K562 (cell line): ENCODE measurements around the gene ELF1. TPM values are rescaled to one million over a fixed set of nuclear protein-coding genes. Genes with fewer than 3 reads are reported as not detected.

Experiments
- ATAC-seq: fragments of 200-7000 bp; cut with Tn5 transposase; 3 replicates; pipeline ENCODE4 v1.9.1; 2020; ENCODE audit warnings: moderate library complexity
- BruUV-seq: library from RNA; stranded (reverse); fragments of 400-500 nt; replicated peaks from 2 replicates; lab custom pipeline; 2021; lab: Mats Ljungman, UMichigan
- CTCF ChIA-PET: fragments of 300-600 bp; formaldehyde crosslinking; extraction: SDS; loops from one replicate; lab custom pipeline; 2021; ENCODE audit warnings: low intra/inter-chr PET ratio; lab: Yijun Ruan, JAX
- POLR2A ChIA-PET: fragments of 300-600, 350-650 bp; sonication (Branson Sonifier 250); formaldehyde crosslinking; extraction: SDS; loops from one replicate; lab custom pipeline; 2021; ENCODE audit warnings: antibody characterized with exemption, inconsistent platforms; lab: Yijun Ruan, JAX
- DNase-seq, 4 experiments: peaks; one replicate each; pipeline versions ENCODE4 v3.0.0 to v3.0.0-alpha.2; 2011 to 2018; ENCODE audit warnings: low spot score in 3 of 4, mixed read lengths in 3 of 4; ENCODE audit errors: extremely low read depth in 1 of 4
- FAIRE-seq: peaks from 2 replicates; lab custom pipeline; 2011; peaks lifted over from hg19 to GRCh38; lab: Jason Lieb, UNC
- H2AFZ ChIP-seq: 2 replicates; pipeline ENCODE4 v1.6.0; 2011; ENCODE audit warnings: low read depth, low read length, control low read depth, inconsistent platforms
- H3K27ac ChIP-seq: fragments of 200-600 bp; 3 replicates; pipeline ENCODE4 v1.8.0; 2011; ENCODE audit warnings: low read depth, mild to moderate bottlenecking, control low read depth, inconsistent platforms, low read length, moderate library complexity, mixed read lengths; ENCODE audit errors: extremely low read depth
- H3K27me3 ChIP-seq, 2 experiments: fragments of 300-600 bp in 1 of 2; 2 replicates in 1 of 2; 3 replicates in 1 of 2; pipeline versions ENCODE4 v1.6.0 to v1.8.0; 2011; ENCODE audit warnings: inconsistent platforms in 2 of 2, low read length in 2 of 2, mild to moderate bottlenecking in 1 of 2, mixed read lengths in 1 of 2, moderate library complexity in 1 of 2; ENCODE audit not compliant: control insufficient read depth in 2 of 2, insufficient read depth in 2 of 2
- H3K36me3 ChIP-seq: fragments of 300-600 bp; 3 replicates; pipeline ENCODE4 v1.8.0; 2011; ENCODE audit warnings: mild to moderate bottlenecking, low read length, inconsistent platforms; ENCODE audit not compliant: control insufficient read depth, insufficient read depth
- H3K4me1 ChIP-seq, 2 experiments: fragments of 200-600 bp in 1 of 2; replicated peaks in 1 of 2; 2 replicates in 1 of 2; 3 replicates in 1 of 2; pipeline versions ENCODE4 v1.5.1 to v1.8.0; 2011; ENCODE audit warnings: inconsistent platforms in 2 of 2, low read length in 2 of 2, mild to moderate bottlenecking in 1 of 2, mixed read lengths in 1 of 2, moderate library complexity in 1 of 2; ENCODE audit not compliant: control insufficient read depth in 2 of 2, insufficient read depth in 2 of 2
- H3K4me2 ChIP-seq: 2 replicates; pipeline ENCODE4 v1.6.1; 2011; ENCODE audit warnings: low read length, control low read depth, inconsistent platforms, mixed read lengths; ENCODE audit not compliant: insufficient read depth
- H3K4me3 ChIP-seq: fragments of 200-600 bp; sonication (generic), shearing (Covaris generic); 2 replicates; pipeline ENCODE4 v1.5.1; 2016; ENCODE audit warnings: control low read depth, inconsistent platforms
- H3K79me2 ChIP-seq: fragments of 200-600 bp; 3 replicates; pipeline ENCODE4 v1.8.0; 2011; ENCODE audit warnings: low read length, inconsistent platforms; ENCODE audit not compliant: control insufficient read depth, insufficient read depth
- H3K9ac ChIP-seq, 2 experiments: 2 replicates each; pipeline versions ENCODE4 v1.6.0 to v1.6.1; 2011; ENCODE audit warnings: low read depth in 2 of 2, low read length in 2 of 2, control low read depth in 1 of 2, inconsistent platforms in 1 of 2, mild to moderate bottlenecking in 1 of 2, mixed read lengths in 1 of 2; ENCODE audit not compliant: insufficient read depth in 1 of 2
- H3K9me1 ChIP-seq: one replicate; pipeline ENCODE4 v1.6.0; 2011; ENCODE audit warnings: inconsistent platforms, mild to moderate bottlenecking, low read length, moderate library complexity; ENCODE audit not compliant: control insufficient read depth, insufficient read depth
- H3K9me3 ChIP-seq: replicated peaks from 2 replicates; pipeline ENCODE4 v1.5.1; 2011; ENCODE audit warnings: low read depth, low read length, inconsistent platforms; ENCODE audit not compliant: control insufficient read depth, insufficient read depth
- H4K20me1 ChIP-seq: replicated peaks from 2 replicates; pipeline ENCODE4 v1.6.1; 2011; ENCODE audit warnings: low read length, inconsistent platforms, mixed read lengths; ENCODE audit not compliant: control insufficient read depth, insufficient read depth
- ESRRA ChIP-seq: fragments of 450-650 bp; IDR thresholded peaks from 2 replicates; pipeline ENCODE4 v1.6.1; 2014; ENCODE audit warnings: low read depth, mild to moderate bottlenecking, moderate library complexity, borderline replicate concordance
- ETS2 ChIP-seq: IDR thresholded peaks from 2 replicates; pipeline ENCODE4 v1.6.1; 2016; ENCODE audit warnings: borderline replicate concordance, missing genetic modification characterization, mild to moderate bottlenecking, moderate library complexity, missing compliant biosample characterization; ENCODE audit not compliant: poor library complexity, severe bottlenecking
- MAFG ChIP-seq: fragments of 450-650 bp; conservative IDR thresholded peaks from 2 replicates; pipeline ENCODE4 v1.6.1; 2016; ENCODE audit warnings: missing genetic modification characterization, missing compliant biosample characterization
- MAZ ChIP-seq, 2 experiments: fragments of 450-650 bp in 1 of 2; sonication (generic) in 1 of 2; formaldehyde crosslinking; IDR thresholded peaks in 1 of 2; conservative IDR thresholded peaks in 1 of 2; 2 replicates each; pipeline versions ENCODE4 v1.4.0 to v1.5.0; 2020; ENCODE audit warnings: mild to moderate bottlenecking in 1 of 2, missing genetic modification reagents in 1 of 2
- NR1H2 ChIP-seq: sonication (generic); formaldehyde crosslinking; IDR thresholded peaks from 2 replicates; pipeline ENCODE4 v1.4.0; 2020; ENCODE audit warnings: mild to moderate bottlenecking, missing genetic modification reagents
- PHB ChIP-seq: fragments of 250-450 bp; sonication (Bioruptor Pico); IDR thresholded peaks from 2 replicates; pipeline ENCODE4 v1.5.0; 2021
- PHB2 ChIP-seq: fragments of 450-650 bp; IDR thresholded peaks from 2 replicates; pipeline ENCODE4 v1.6.1; 2017; ENCODE audit warnings: low read depth
- PHF20 ChIP-seq: fragments of 450-650 bp; IDR thresholded peaks from 2 replicates; pipeline ENCODE4 v1.6.1; 2018; ENCODE audit not compliant: partially characterized antibody
- TCF7 ChIP-seq: sonication (generic); IDR thresholded peaks from 2 replicates; pipeline ENCODE4 v1.6.1; 2016; ENCODE audit warnings: antibody characterized with exemption, borderline replicate concordance
- YY1 ChIP-seq, 3 experiments: IDR thresholded peaks; 2 replicates each; pipeline ENCODE4 v1.6.1; 2011; ENCODE audit warnings: low read length in 2 of 3, mild to moderate bottlenecking in 2 of 3, moderate library complexity in 2 of 3, borderline replicate concordance in 1 of 3, control low read depth in 1 of 3, low read depth in 1 of 3; ENCODE audit not compliant: insufficient read depth in 3 of 3, insufficient replicate concordance in 2 of 3, control insufficient read depth in 1 of 3, insufficient read length in 1 of 3; ENCODE audit errors: extremely low read depth in 1 of 3
- ZNF695 ChIP-seq: fragments of 450-650 bp; formaldehyde crosslinking; IDR thresholded peaks from 2 replicates; pipeline ENCODE4 v1.4.0; 2020; ENCODE audit warnings: mild to moderate bottlenecking, moderate library complexity
- ZNF77 ChIP-seq: fragments of 250-450 bp; sonication (Bioruptor Pico); IDR thresholded peaks from 2 replicates; pipeline ENCODE4 v1.5.0; 2020
- WGBS: fragments of 100-300 bp; shearing (Covaris generic); methylation state at CpG from one replicate; pipeline ENCODE4 v1.1.6; 2016; ENCODE audit warnings: low coverage, mixed read lengths; ENCODE audit not compliant: insufficient coverage; ENCODE audit errors: missing lambda C conversion rate; 5-methylcytosine and 5-hydroxymethylcytosine counted together
- in situ Hi-C: fragments of 300-500 bp; cut with MboI; formaldehyde crosslinking; loops from 4 replicates; pipeline ENCODE4 v1.15.0; 2018; ENCODE audit warnings: inconsistent platforms, mixed read lengths
- intact Hi-C: fragments of 100-400 bp; cut with micrococcal nuclease; formaldehyde crosslinking; loops from 2 replicates; pipeline ENCODE4 v1.14.2; 2022
- polyA plus RNA-seq, 8 experiments: library from polyadenylated mRNA; depleted of rRNA in 4 of 8; stranded (reverse) in 5 of 8; unstranded in 3 of 8; fragments of >200 nt; fragmentation: Nextera tagmentation in 2 of 8; fragmentation: Illumina TruSeq in 1 of 8; extraction: Ambion mirVana in 2 of 8; extraction: Trizol in 1 of 8; gene quantifications; 2 replicates each; pipeline versions ENCODE4 v1.2.1 to v1.2.3, GENCODE V29; 2011 to 2014; ENCODE audit warnings: inconsistent platforms in 1 of 8, missing spikeins in 1 of 8
- total RNA-seq, 7 experiments: library from RNA; depleted of rRNA in 6 of 7; stranded (reverse); fragments of >200 nt in 6 of 7; fragmentation: Illumina TruSeq in 2 of 7; extraction: Trizol in 2 of 7; gene quantifications; 2 replicates each; pipeline versions ENCODE4 v1.2.1 to v1.2.3, GENCODE V29; 2011 to 2021; ENCODE audit warnings: low replicate concordance in 1 of 7
- TF ChIP-seq, protein P1 (sequence below): sonication (generic); formaldehyde crosslinking; IDR thresholded peaks from 2 replicates; pipeline ENCODE4 v1.9.0; 2022; ENCODE audit warnings: mild to moderate bottlenecking, missing genetic modification reagents
- TF ChIP-seq, protein P2 (sequence below), 2 experiments: IDR thresholded peaks in 1 of 2; conservative IDR thresholded peaks in 1 of 2; 2 replicates each; pipeline ENCODE4 v1.6.1; 2016; ENCODE audit warnings: low read depth in 2 of 2, mild to moderate bottlenecking in 1 of 2, missing compliant biosample characterization in 1 of 2, missing genetic modification characterization in 1 of 2, moderate library complexity in 1 of 2
- TF ChIP-seq, protein P3 (sequence below): fragments of 450-650 bp; IDR thresholded peaks from 2 replicates; pipeline ENCODE4 v1.7.1; 2018; ENCODE audit warnings: mild to moderate bottlenecking, low read depth; ENCODE audit not compliant: partially characterized antibody

The ELF1 gene
- total and polyA plus RNA-seq, 9 of the 15 experiments (the other 6 are each of a cell fraction or from before 2014, with no cell fraction given) = 24.7 to 54.4 (median 33.4) TPM

DNA sequence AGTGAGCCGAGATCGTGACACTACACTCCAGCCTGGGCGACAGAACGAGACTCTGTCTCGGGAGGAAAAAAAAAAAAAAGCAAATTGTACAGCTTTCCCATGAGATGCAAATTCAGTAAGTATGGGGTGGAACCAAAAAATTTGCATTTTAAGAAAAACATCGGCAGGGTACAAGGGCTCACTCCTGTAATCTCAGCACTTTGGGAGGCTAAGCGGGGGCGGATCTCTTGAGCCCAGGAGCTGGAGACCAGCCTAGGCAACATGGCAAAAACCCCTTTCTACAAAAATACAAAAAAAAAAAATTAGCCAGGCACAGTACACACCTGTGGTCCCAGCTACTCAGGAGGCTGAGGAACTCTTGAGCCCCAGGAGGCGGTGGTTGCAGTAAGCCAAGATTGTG is 91.2 kb downstream of the ELF1 start:
- Histone ChIP-seq H4K20me1 (no peaks in the 10 kb centered on the region), H3K9me3 (no peaks in the 10 kb centered on the region), H3K4me3 (no peak overlapping the region), H3K4me2 (no peak overlapping the region), H3K79me2 (no peaks in the 10 kb centered on the region; the same call in 2 of the 3 replicates), H3K27me3 (no peaks in the 10 kb centered on the region), H3K27ac (no peak overlapping the region), H3K4me1 (peaks cover 0 to 3% of the 10 kb centered on the region in 2 experiments; a peak in 3 of 5 replicates), H3K36me3 (peaks cover 25% of the 10 kb centered on the region), H3K9me1 (no peaks in the 10 kb centered on the region), H2AFZ (no peak overlapping the region), H3K9ac (no peak overlapping the region)
- no peak for DNase-seq
- intact Hi-C loops (no loop called here), in situ Hi-C loops (no loop called here)
- POLR2A ChIA-PET = interaction anchor here (0.6 to 1.8 kb wide), 4 partner anchors 10 to 1106 kb away, joined by 3 to 5 read pairs (median 4); no protein-coding TSS in a partner anchor
- CTCF ChIA-PET = no interaction called here
- peak; percentile 24; the same call in 2 of the 3 replicates for ATAC-seq
- no TSS peak for BruUV-seq
- no peak for FAIRE-seq
- 73% methylated on average over 2 of the region's 9 CpGs for WGBS
- TF ChIP-seq, protein P1, sequence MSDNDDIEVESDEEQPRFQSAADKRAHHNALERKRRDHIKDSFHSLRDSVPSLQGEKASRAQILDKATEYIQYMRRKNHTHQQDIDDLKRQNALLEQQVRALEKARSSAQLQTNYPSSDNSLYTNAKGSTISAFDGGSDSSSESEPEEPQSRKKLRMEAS (CRISPR knock-in tag) = no peak
- TF ChIP-seq ESRRA (no peak), YY1 (IDR thresholded peaks at IDR 0.05; ENCODE audit: borderline replicate concordance in 1 of 3, control insufficient read depth in 1 of 3, extremely low read depth in 1 of 3, insufficient read depth in 3 of 3, insufficient read length in 1 of 3, insufficient replicate concordance in 2 of 3, low read depth in 1 of 3, low read length in 2 of 3) (no peak), MAZ (CRISPR knock-in tag; conservative IDR thresholded peaks at IDR 0.05 in 1 of 2, IDR thresholded peaks at IDR 0.05 in 1 of 2) (no peak), ZNF695 (CRISPR knock-in tag) (no peak), MAFG (tag) (no peak), TCF7 (no peak), ETS2 (tag) (no peak), ZNF77 (CRISPR knock-in tag) (no peak), PHB2 (no peak), NR1H2 (CRISPR knock-in tag) (no peak), PHB (no peak), PHF20 (no peak)
- TF ChIP-seq, protein P2, sequence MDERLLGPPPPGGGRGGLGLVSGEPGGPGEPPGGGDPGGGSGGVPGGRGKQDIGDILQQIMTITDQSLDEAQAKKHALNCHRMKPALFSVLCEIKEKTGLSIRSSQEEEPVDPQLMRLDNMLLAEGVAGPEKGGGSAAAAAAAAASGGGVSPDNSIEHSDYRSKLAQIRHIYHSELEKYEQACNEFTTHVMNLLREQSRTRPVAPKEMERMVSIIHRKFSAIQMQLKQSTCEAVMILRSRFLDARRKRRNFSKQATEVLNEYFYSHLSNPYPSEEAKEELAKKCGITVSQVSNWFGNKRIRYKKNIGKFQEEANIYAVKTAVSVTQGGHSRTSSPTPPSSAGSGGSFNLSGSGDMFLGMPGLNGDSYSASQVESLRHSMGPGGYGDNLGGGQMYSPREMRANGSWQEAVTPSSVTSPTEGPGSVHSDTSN (CRISPR knock-in tag; IDR thresholded peaks at IDR 0.05; ENCODE audit: low read depth) = no peak
- TF ChIP-seq, protein P2 (tag; conservative IDR thresholded peaks at IDR 0.05; ENCODE audit: low read depth) = no peak
- TF ChIP-seq, protein P3, sequence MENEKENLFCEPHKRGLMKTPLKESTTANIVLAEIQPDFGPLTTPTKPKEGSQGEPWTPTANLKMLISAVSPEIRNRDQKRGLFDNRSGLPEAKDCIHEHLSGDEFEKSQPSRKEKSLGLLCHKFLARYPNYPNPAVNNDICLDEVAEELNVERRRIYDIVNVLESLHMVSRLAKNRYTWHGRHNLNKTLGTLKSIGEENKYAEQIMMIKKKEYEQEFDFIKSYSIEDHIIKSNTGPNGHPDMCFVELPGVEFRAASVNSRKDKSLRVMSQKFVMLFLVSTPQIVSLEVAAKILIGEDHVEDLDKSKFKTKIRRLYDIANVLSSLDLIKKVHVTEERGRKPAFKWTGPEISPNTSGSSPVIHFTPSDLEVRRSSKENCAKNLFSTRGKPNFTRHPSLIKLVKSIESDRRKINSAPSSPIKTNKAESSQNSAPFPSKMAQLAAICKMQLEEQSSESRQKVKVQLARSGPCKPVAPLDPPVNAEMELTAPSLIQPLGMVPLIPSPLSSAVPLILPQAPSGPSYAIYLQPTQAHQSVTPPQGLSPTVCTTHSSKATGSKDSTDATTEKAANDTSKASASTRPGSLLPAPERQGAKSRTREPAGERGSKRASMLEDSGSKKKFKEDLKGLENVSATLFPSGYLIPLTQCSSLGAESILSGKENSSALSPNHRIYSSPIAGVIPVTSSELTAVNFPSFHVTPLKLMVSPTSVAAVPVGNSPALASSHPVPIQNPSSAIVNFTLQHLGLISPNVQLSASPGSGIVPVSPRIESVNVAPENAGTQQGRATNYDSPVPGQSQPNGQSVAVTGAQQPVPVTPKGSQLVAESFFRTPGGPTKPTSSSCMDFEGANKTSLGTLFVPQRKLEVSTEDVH = no peak
